Measurements from ENCODE around the gene CLDN10. TPM values are rescaled to one million over a fixed set of nuclear protein-coding genes. Genes with fewer than 3 reads are reported as not detected.

Gene CLDN10
- total RNA-seq, 1 donor from 2014 or later = 0.85 TPM

- peaks cover 0 to 12% of the 10 kb centered on the region in 2 donors for H3K36me3 ChIP-seq
- H3K27ac ChIP-seq = no peak overlapping the region
- TF ChIP-seq CTCF (IDR thresholded peaks at IDR 0.05) = no peak
- H3K4me1 ChIP-seq = no peaks in the 10 kb centered on the region
- DNase-seq (ENCODE audit: low spot score in 2 of 2) = no peak
- no peaks in the 10 kb centered on the region for H3K9me3 ChIP-seq
- intact Hi-C loops (cut with DNase I) = no loop called here
- no peaks in the 10 kb centered on the region for H3K27me3 ChIP-seq
- H3K4me3 ChIP-seq = no peak overlapping the region
Observed at GRCh38 chr13:95579303-95579702, 26.8 kb downstream of the CLDN10 start.

- no peaks in the 10 kb centered on the region for H3K9me3 ChIP-seq
- no peaks in the 10 kb centered on the region for H3K27me3 ChIP-seq
- no peak for DNase-seq (ENCODE audit: low spot score in 2 of 2)
- H3K4me1 ChIP-seq = no peaks in the 10 kb centered on the region
- no peak overlapping the region for H3K27ac ChIP-seq
- TF ChIP-seq CTCF (IDR thresholded peaks at IDR 0.05) = no peak
- intact Hi-C loops (cut with DNase I) = no loop called here
- H3K36me3 ChIP-seq = peaks cover 8 to 59% of the 10 kb centered on the region in 2 donors
- no peak overlapping the region for H3K4me3 ChIP-seq
Observed at GRCh38 chr13:95585867-95586266, 33.3 kb downstream of the CLDN10 start.

GRCh38 chr13:95588134-95588533, 35.6 kb downstream of the CLDN10 start:
- Histone ChIP-seq H3K36me3 (peaks cover 8 to 49% of the 10 kb centered on the region in 2 donors), H3K27me3 (no peaks in the 10 kb centered on the region)

GRCh38 chr13:95588721-95589120, 36.2 kb downstream of the CLDN10 start:
- Histone ChIP-seq H3K9me3 (no peaks in the 10 kb centered on the region), H3K4me3 (no peak overlapping the region), H3K36me3 (peaks cover 8 to 47% of the 10 kb centered on the region in 2 donors), H3K27me3 (no peaks in the 10 kb centered on the region), H3K27ac (no peak overlapping the region), H3K4me1 (no peaks in the 10 kb centered on the region)
- TF ChIP-seq CTCF (IDR thresholded peaks at IDR 0.05) = no peak
- intact Hi-C loops (cut with DNase I) = no loop called here
- no peak for DNase-seq (ENCODE audit: low spot score in 2 of 2)

More at GRCh38 chr13:95588134-95588533, 35.6 kb downstream of the CLDN10 start:
- DNase-seq (ENCODE audit: low spot score in 2 of 2) = no peak
- no peaks in the 10 kb centered on the region for H3K4me1 ChIP-seq
- no peaks in the 10 kb centered on the region for H3K9me3 ChIP-seq
- H3K27ac ChIP-seq = no peak overlapping the region
- no peak for TF ChIP-seq CTCF (IDR thresholded peaks at IDR 0.05)
- intact Hi-C loops (cut with DNase I) = no loop called here
- H3K4me3 ChIP-seq = no peak overlapping the region

- DNase-seq (ENCODE audit: low spot score in 2 of 2) = no peak
- Histone ChIP-seq H3K27me3 (no peaks in the 10 kb centered on the region), H3K4me1 (no peaks in the 10 kb centered on the region), H3K9me3 (no peaks in the 10 kb centered on the region), H3K4me3 (no peak overlapping the region), H3K27ac (no peak overlapping the region), H3K36me3 (peaks cover 4 to 19% of the 10 kb centered on the region in 2 donors)
- TF ChIP-seq CTCF (IDR thresholded peaks at IDR 0.05) = no peak
- intact Hi-C loops (cut with DNase I) = no loop called here
Observed at GRCh38 chr13:95593462-95593861, 40.9 kb downstream of the CLDN10 start.

GRCh38 chr13:95596701-95597100, 44.2 kb downstream of the CLDN10 start:
- H3K27me3 ChIP-seq = no peaks in the 10 kb centered on the region
- H3K4me1 ChIP-seq = no peaks in the 10 kb centered on the region
- H3K9me3 ChIP-seq = no peaks in the 10 kb centered on the region
- TF ChIP-seq CTCF (IDR thresholded peaks at IDR 0.05) = no peak
- H3K36me3 ChIP-seq = no peaks in the 10 kb centered on the region
- no peak overlapping the region for H3K4me3 ChIP-seq
- no peak overlapping the region for H3K27ac ChIP-seq
- DNase-seq (ENCODE audit: low spot score in 2 of 2) = no peak
- intact Hi-C loops (cut with DNase I) = no loop called here

Data from ascending aorta (tissue), 2 donors.